HFFc6 (cell line): ENCODE results near the gene YIF1A. TPM values are rescaled to one million over a fixed set of nuclear protein-coding genes. Genes with fewer than 3 reads are reported as not detected.

ENCODE experiments used
- DNase-seq: peaks from one replicate; pipeline ENCODE4 v3.0.0-alpha.2; 2018
- H3K27ac Mint-ChIP-seq: 2 replicates; pipeline ENCODE4 v1.8.0; 2020; ENCODE audit warnings: mild to moderate bottlenecking, mixed read lengths
- H3K27me3 Mint-ChIP-seq: 2 replicates; pipeline ENCODE4 v1.8.0; 2021; ENCODE audit warnings: mild to moderate bottlenecking, moderate library complexity, mixed read lengths; ENCODE audit not compliant: insufficient read depth
- H3K36me3 Mint-ChIP-seq: 2 replicates; pipeline ENCODE4 v1.8.0; 2021; ENCODE audit warnings: low read depth, mixed read lengths
- H3K4me1 Mint-ChIP-seq: 2 replicates; pipeline ENCODE4 v1.8.0; 2020; ENCODE audit warnings: low read depth, mixed read lengths
- H3K4me3 Mint-ChIP-seq: 2 replicates; pipeline ENCODE4 v1.8.0; 2020; ENCODE audit warnings: mild to moderate bottlenecking, moderate library complexity, mixed read lengths
- H3K9me3 Mint-ChIP-seq: 2 replicates; pipeline ENCODE4 v1.8.0; 2020; ENCODE audit warnings: mild to moderate bottlenecking, mixed read lengths
- total RNA-seq, 6 experiments: library from RNA; stranded (reverse); fragmentation: NEBNext Ultra II Directional; extraction: Animal tissue kit (Norgen Biotek cat#: 25700); gene quantifications; 2 replicates in 1 of 6; 3 replicates in 5 of 6; pipeline ENCODE4 v1.2.3, GENCODE V29; 2021
- TF ChIP-seq, protein P1 (sequence below): fragments of 200-600 bp; sonication (generic); IDR thresholded peaks from 2 replicates; pipeline ENCODE4 v1.5.0; 2021; ENCODE audit warnings: antibody characterized with exemption, mild to moderate bottlenecking

YIF1A gene
- total RNA-seq, 6 experiments from 2014 or later: 150 to 183 (median 153) TPM

DNA sequence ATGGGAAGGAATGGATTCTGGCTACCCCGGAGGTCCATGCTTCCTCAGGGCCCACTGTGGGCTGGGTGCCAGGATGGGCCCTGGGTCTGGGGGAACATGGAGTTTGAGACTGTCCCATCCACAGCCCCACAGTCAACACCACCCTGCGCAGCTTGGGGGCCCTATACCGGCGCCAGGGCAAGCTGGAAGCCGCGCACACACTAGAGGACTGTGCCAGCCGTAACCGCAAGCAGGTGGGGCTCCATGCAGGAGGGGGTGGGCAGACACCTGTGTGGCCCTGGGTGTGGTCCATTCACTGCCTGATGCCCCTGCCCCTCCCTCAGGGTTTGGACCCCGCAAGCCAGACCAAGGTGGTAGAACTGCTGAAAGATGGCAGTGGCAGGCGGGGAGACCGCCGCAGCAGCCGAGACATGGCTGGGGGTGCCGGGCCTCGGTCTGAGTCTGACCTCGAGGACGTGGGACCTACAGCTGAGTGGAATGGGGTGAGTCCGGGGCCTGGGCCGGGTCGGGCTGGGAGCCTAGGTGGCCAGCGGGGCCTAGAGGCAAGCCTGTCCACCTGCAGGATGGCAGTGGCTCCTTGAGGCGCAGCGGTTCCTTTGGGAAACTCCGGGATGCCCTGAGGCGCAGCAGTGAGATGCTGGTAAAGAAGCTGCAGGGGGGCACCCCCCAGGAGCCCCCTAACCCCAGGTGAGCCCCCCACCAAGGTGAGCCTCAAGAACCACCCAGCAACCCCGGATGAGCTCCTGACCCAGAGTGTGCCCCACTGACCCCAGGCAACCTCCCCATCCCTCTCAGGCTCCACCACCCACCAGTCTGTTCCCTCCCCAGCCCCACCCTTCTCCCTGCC lies 23.2 kb downstream of the YIF1A start:
- Mint-ChIP-seq H3K27ac (no peak overlapping the region), H3K27me3 (peaks cover 2% of the 10 kb centered on the region), H3K4me1 (peaks cover 25% of the 10 kb centered on the region), H3K36me3 (peaks cover 9% of the 10 kb centered on the region), H3K9me3 (no peaks in the 10 kb centered on the region), H3K4me3 (no peak overlapping the region)
- TF ChIP-seq, protein P1, sequence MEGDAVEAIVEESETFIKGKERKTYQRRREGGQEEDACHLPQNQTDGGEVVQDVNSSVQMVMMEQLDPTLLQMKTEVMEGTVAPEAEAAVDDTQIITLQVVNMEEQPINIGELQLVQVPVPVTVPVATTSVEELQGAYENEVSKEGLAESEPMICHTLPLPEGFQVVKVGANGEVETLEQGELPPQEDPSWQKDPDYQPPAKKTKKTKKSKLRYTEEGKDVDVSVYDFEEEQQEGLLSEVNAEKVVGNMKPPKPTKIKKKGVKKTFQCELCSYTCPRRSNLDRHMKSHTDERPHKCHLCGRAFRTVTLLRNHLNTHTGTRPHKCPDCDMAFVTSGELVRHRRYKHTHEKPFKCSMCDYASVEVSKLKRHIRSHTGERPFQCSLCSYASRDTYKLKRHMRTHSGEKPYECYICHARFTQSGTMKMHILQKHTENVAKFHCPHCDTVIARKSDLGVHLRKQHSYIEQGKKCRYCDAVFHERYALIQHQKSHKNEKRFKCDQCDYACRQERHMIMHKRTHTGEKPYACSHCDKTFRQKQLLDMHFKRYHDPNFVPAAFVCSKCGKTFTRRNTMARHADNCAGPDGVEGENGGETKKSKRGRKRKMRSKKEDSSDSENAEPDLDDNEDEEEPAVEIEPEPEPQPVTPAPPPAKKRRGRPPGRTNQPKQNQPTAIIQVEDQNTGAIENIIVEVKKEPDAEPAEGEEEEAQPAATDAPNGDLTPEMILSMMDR: no peak
- DNase-seq: no peak

DNA sequence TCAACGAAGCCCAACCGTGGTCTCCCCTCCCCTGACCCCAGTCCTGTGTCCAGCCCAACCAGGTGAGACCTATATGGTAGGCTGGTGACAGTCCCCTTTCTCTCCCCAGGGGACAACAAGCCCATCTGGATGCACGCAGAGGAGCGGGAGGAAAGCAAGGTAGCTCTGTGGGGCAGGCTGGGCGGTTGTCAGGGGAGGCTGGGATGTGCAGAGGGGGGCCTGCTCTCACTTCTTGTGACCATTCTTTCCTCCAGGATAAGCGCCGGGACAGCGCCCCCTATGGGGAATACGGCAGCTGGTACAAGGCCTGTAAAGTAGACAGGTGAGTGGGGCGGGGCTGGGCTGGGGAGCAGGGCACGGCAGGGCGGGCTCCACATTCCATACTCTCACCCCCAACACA lies 24.0 kb downstream of the YIF1A start:
- Mint-ChIP-seq H3K9me3 (no peaks in the 10 kb centered on the region), H3K4me1 (peaks cover 23% of the 10 kb centered on the region)

GRCh38 chr11:66264383-66264782 lies 24.6 kb downstream of the YIF1A start:
- Mint-ChIP-seq H3K9me3 (no peaks in the 10 kb centered on the region), H3K27me3 (peaks cover 2% of the 10 kb centered on the region), H3K4me1 (peaks cover 23% of the 10 kb centered on the region), H3K27ac (no peak overlapping the region), H3K4me3 (no peak overlapping the region), H3K36me3 (peaks cover 8% of the 10 kb centered on the region)
- no peak for DNase-seq
- TF ChIP-seq, protein P1: no peak

More for the DNA sequence above, 24.0 kb downstream of the YIF1A start:
- TF ChIP-seq, protein P1: peak; percentile 76
- Mint-ChIP-seq H3K36me3 (peaks cover 7% of the 10 kb centered on the region), H3K27ac (no peak overlapping the region), H3K27me3 (peaks cover 2% of the 10 kb centered on the region), H3K4me3 (no peak overlapping the region)
- no peak for DNase-seq

DNA sequence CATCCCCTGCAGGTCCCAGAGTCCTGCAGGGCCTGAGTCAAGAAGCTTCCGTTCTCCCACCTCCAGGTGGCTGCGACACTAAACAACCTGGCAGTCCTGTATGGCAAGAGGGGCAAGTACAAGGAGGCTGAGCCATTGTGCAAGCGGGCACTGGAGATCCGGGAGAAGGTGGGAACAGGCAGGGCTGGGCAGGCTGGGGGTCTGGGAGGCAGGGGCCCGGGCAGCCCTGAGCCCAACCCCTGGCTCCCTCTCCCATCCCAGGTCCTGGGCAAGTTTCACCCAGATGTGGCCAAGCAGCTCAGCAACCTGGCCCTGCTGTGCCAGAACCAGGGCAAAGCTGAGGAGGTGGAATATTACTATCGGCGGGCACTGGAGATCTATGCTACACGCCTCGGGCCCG lies 25.2 kb downstream of the YIF1A start:
- TF ChIP-seq, protein P1: no peak
- H3K36me3 Mint-ChIP-seq: peaks cover 9% of the 10 kb centered on the region

DNA sequence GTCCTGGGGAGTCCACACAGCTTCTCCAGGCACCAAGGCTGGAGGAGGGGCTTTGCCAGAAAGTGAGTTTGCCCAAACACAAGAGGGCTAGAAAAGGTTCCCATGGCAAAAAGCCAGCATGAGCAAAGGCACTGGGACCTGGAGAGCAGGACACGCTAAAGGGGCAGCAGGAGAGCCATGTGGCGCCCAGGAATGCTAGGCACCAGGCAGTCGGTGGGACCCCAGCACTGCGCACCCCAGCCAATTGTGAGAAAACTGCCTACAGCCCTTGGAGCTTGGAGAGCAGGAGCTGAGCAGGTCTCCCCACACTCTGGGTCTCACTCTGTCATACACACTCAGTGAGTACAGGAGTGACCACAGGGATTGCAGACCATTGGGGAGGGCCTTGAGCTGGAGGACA lies 25.7 kb downstream of the YIF1A start:
- H3K4me1 Mint-ChIP-seq: peaks cover 31% of the 10 kb centered on the region
- no peak overlapping the region for H3K27ac Mint-ChIP-seq
- TF ChIP-seq, protein P1: no peak
- H3K27me3 Mint-ChIP-seq: peaks cover 6% of the 10 kb centered on the region
- no peak overlapping the region for H3K4me3 Mint-ChIP-seq
- peaks cover 9% of the 10 kb centered on the region for H3K36me3 Mint-ChIP-seq
- H3K9me3 Mint-ChIP-seq: no peaks in the 10 kb centered on the region
- no peak for DNase-seq

More for the DNA sequence above, 25.2 kb downstream of the YIF1A start:
- Mint-ChIP-seq H3K27ac (no peak overlapping the region), H3K27me3 (peaks cover 6% of the 10 kb centered on the region), H3K4me3 (no peak overlapping the region), H3K4me1 (peaks cover 28% of the 10 kb centered on the region), H3K9me3 (no peaks in the 10 kb centered on the region)
- no peak for DNase-seq
